Measurements from ENCODE around the gene EPHB1. TPM values are rescaled to one million over a fixed set of nuclear protein-coding genes. Genes with fewer than 3 reads are reported as not detected.

Gene EPHB1
- total RNA-seq, 1 donor = 0.36 TPM

DNA sequence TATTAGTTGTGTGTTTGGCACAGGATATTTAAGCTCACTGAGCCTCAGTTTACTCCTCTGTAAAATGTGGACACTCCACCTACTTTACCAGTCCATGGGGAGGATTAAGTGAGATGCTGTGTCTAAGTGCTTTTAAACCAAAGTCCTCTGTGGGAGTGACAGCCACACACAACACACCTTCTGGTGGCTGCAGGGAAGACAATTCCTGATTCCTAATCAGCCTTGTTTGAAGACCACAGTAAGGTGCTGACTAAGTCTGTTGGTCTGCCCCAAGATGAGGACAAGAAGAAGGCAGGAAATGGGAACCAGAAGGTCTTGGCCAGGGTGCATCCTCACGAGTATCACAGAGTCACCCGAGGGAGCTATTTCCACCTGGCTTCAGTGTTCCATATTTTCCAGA lies 52.3 kb downstream of the EPHB1 start:
- no peak for DNase-seq (ENCODE audit: insufficient read length, low spot score, missing footprints)
- no peaks in the 10 kb centered on the region for H4K20me1 ChIP-seq (ENCODE audit: insufficient read depth, low read length)
- H3K4me1 ChIP-seq (ENCODE audit: insufficient read depth, low read length) = peaks cover 11% of the 10 kb centered on the region
- no peak overlapping the region for H3K4me3 ChIP-seq (ENCODE audit: insufficient read depth, low read length)
- TF ChIP-seq, protein P1, sequence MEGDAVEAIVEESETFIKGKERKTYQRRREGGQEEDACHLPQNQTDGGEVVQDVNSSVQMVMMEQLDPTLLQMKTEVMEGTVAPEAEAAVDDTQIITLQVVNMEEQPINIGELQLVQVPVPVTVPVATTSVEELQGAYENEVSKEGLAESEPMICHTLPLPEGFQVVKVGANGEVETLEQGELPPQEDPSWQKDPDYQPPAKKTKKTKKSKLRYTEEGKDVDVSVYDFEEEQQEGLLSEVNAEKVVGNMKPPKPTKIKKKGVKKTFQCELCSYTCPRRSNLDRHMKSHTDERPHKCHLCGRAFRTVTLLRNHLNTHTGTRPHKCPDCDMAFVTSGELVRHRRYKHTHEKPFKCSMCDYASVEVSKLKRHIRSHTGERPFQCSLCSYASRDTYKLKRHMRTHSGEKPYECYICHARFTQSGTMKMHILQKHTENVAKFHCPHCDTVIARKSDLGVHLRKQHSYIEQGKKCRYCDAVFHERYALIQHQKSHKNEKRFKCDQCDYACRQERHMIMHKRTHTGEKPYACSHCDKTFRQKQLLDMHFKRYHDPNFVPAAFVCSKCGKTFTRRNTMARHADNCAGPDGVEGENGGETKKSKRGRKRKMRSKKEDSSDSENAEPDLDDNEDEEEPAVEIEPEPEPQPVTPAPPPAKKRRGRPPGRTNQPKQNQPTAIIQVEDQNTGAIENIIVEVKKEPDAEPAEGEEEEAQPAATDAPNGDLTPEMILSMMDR (IDR thresholded peaks at IDR 0.05; ENCODE audit: extremely low read depth, low read depth, low read length) = no peak
- peak overlapping the region; percentile 47 for H2AFZ ChIP-seq (ENCODE audit: low read length)
- H3K27me3 ChIP-seq (ENCODE audit: insufficient read depth, low read length) = no peaks in the 10 kb centered on the region
- H3K79me2 ChIP-seq (ENCODE audit: insufficient read depth, low read length) = no peaks in the 10 kb centered on the region
- H3K9me3 ChIP-seq (ENCODE audit: low read depth, low read length) = no peaks in the 10 kb centered on the region
- H3K27ac ChIP-seq (ENCODE audit: low read depth, low read length) = no peak overlapping the region
- no peaks in the 10 kb centered on the region for H3K36me3 ChIP-seq (ENCODE audit: insufficient read depth, low read length)
- peak overlapping the region; percentile 58 for H3K4me2 ChIP-seq (ENCODE audit: insufficient read depth, low read length)

DNA sequence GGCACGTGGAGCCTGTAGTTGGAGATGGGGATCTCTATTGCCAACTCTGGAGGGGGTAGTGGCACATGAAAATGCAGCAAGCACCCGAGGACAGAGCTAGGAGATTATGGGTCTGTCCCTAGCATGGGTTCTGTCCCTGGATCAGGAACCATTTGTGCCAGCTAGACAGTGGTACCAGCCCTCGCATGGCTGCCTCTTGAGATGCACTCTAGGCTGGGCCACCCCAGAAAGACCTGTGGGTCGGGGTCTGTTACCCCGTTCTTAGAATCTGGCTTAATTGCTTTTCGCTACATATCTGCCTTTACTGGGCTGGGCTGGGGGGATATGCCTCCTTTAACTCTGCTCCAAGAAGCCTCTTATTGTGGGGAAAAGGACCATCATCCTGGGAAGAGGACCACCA lies 54.5 kb downstream of the EPHB1 start:
- H3K4me3 ChIP-seq (ENCODE audit: insufficient read depth, low read length) = no peak overlapping the region
- TF ChIP-seq, protein P1 (IDR thresholded peaks at IDR 0.05; ENCODE audit: extremely low read depth, low read depth, low read length) = no peak
- no peaks in the 10 kb centered on the region for H3K79me2 ChIP-seq (ENCODE audit: insufficient read depth, low read length)
- H3K27ac ChIP-seq (ENCODE audit: low read depth, low read length) = no peak overlapping the region
- H3K4me2 ChIP-seq (ENCODE audit: insufficient read depth, low read length) = no peak overlapping the region
- no peak overlapping the region for H2AFZ ChIP-seq (ENCODE audit: low read length)
- DNase-seq (ENCODE audit: insufficient read length, low spot score, missing footprints) = no peak
- no peaks in the 10 kb centered on the region for H3K36me3 ChIP-seq (ENCODE audit: insufficient read depth, low read length)
- no peaks in the 10 kb centered on the region for H4K20me1 ChIP-seq (ENCODE audit: insufficient read depth, low read length)
- peaks cover 11% of the 10 kb centered on the region for H3K4me1 ChIP-seq (ENCODE audit: insufficient read depth, low read length)
- no peaks in the 10 kb centered on the region for H3K9me3 ChIP-seq (ENCODE audit: low read depth, low read length)
- no peaks in the 10 kb centered on the region for H3K27me3 ChIP-seq (ENCODE audit: insufficient read depth, low read length)

DNA sequence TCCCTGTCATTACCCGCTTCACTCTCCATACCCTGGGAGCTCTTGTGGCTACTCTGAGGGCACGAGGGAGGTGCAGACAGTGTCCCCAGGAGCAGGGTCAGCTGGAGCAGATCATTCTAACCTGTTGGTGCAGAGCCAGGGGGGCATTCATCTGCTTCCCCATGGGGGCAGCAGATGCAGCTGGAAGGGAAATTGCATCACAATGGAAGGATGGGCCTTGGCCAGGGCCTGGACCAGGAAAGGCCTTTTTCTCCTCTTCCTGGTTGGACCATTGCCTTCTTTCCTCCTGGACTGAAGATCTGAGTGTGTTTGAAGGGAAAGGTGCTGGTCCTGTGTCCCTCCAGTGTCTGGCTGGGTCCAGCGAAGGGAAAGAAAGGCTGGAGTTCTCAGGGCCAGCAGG lies 55.7 kb downstream of the EPHB1 start:
- H3K4me2 ChIP-seq (ENCODE audit: insufficient read depth, low read length) = no peak overlapping the region
- DNase-seq (ENCODE audit: insufficient read length, low spot score, missing footprints) = no peak
- H3K27me3 ChIP-seq (ENCODE audit: insufficient read depth, low read length) = no peaks in the 10 kb centered on the region
- no peaks in the 10 kb centered on the region for H3K9me3 ChIP-seq (ENCODE audit: low read depth, low read length)
- H3K36me3 ChIP-seq (ENCODE audit: insufficient read depth, low read length) = no peaks in the 10 kb centered on the region
- H3K79me2 ChIP-seq (ENCODE audit: insufficient read depth, low read length) = no peaks in the 10 kb centered on the region
- no peak overlapping the region for H2AFZ ChIP-seq (ENCODE audit: low read length)
- H3K27ac ChIP-seq (ENCODE audit: low read depth, low read length) = no peak overlapping the region
- H4K20me1 ChIP-seq (ENCODE audit: insufficient read depth, low read length) = no peaks in the 10 kb centered on the region
- peaks cover 11% of the 10 kb centered on the region for H3K4me1 ChIP-seq (ENCODE audit: insufficient read depth, low read length)
- TF ChIP-seq, protein P1 (IDR thresholded peaks at IDR 0.05; ENCODE audit: extremely low read depth, low read depth, low read length) = no peak
- no peak overlapping the region for H3K4me3 ChIP-seq (ENCODE audit: insufficient read depth, low read length)

DNA sequence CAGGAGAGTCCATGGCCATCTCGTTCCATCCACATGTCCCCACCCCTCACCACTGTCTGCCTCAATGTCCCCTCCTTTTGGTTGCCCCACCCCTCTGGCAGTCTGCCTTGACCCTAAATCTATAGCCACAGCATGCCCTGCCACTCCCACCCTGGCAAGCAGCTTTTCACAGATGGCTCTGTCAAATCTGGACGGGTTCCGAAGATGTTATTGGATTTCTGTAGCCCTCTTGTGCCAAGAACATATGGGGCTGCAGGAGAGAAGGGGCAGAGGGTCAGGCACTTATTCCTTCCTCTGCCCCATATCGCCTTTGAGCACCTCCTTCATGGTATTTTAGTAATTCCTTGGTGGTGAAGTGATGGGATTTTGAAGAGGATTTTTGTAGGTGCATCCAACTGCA lies 57.1 kb downstream of the EPHB1 start:
- H3K36me3 ChIP-seq (ENCODE audit: insufficient read depth, low read length) = no peaks in the 10 kb centered on the region
- no peaks in the 10 kb centered on the region for H3K79me2 ChIP-seq (ENCODE audit: insufficient read depth, low read length)
- no peak overlapping the region for H2AFZ ChIP-seq (ENCODE audit: low read length)
- H4K20me1 ChIP-seq (ENCODE audit: insufficient read depth, low read length) = no peaks in the 10 kb centered on the region
- H3K27ac ChIP-seq (ENCODE audit: low read depth, low read length) = no peak overlapping the region
- H3K4me3 ChIP-seq (ENCODE audit: insufficient read depth, low read length) = no peak overlapping the region
- no peaks in the 10 kb centered on the region for H3K27me3 ChIP-seq (ENCODE audit: insufficient read depth, low read length)
- H3K9me3 ChIP-seq (ENCODE audit: low read depth, low read length) = no peaks in the 10 kb centered on the region
- no peak overlapping the region for H3K4me2 ChIP-seq (ENCODE audit: insufficient read depth, low read length)
- H3K4me1 ChIP-seq (ENCODE audit: insufficient read depth, low read length) = peaks cover 5% of the 10 kb centered on the region
- DNase-seq (ENCODE audit: insufficient read length, low spot score, missing footprints) = no peak
- TF ChIP-seq, protein P1 (IDR thresholded peaks at IDR 0.05; ENCODE audit: extremely low read depth, low read depth, low read length) = no peak

Data from osteoblast (primary cell).